ENCODE measurements around the gene CD38. TPM values are rescaled to one million over a fixed set of nuclear protein-coding genes. Genes with fewer than 3 reads are reported as not detected.

CD38 gene
- total RNA-seq, 6 donors from 2014 or later, result 8.5 to 72.3 (median 28.3) TPM

DNA sequence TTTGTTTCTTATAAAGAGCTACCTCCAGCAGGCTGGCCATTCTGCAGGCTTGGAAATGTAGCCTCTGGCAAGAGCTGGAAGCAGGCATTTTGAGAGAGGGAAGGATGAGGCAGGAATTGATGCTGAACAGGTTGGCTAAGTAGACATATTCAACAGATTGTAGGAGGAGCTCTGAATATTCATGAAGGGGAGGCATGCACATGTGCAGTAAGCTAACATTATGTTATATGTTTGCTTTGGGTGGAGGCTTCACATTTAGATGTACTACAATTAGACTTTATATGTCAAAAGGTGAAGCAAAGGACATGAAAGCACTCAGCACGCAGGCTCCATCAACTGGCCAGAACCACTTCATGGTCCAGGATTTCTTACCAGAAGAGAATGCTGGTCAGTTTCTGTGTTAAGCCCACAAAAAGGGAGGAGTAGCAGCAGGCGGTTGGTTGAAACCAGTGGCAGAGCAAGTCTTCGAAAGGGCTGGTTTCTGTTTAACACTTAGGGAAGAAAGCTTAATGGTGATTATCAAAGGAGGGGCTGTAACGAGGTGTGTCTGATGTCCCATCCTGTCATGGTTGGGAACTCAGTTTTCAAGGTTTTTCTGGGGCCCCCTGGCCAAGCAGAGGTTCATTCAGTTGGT is 105.6 kb downstream of the CD38 start:
- Histone ChIP-seq H3K27ac (no peak overlapping the region), H3K4me3 (no peak overlapping the region), H3K4me1 (no peaks in the 10 kb centered on the region), H3K36me3 (no peaks in the 10 kb centered on the region), H3K9me3 (no peaks in the 10 kb centered on the region), H3K27me3 (no peaks in the 10 kb centered on the region)
- no peak for TF ChIP-seq POLR2A (IDR thresholded peaks at IDR 0.05)
- TF ChIP-seq, protein P1, sequence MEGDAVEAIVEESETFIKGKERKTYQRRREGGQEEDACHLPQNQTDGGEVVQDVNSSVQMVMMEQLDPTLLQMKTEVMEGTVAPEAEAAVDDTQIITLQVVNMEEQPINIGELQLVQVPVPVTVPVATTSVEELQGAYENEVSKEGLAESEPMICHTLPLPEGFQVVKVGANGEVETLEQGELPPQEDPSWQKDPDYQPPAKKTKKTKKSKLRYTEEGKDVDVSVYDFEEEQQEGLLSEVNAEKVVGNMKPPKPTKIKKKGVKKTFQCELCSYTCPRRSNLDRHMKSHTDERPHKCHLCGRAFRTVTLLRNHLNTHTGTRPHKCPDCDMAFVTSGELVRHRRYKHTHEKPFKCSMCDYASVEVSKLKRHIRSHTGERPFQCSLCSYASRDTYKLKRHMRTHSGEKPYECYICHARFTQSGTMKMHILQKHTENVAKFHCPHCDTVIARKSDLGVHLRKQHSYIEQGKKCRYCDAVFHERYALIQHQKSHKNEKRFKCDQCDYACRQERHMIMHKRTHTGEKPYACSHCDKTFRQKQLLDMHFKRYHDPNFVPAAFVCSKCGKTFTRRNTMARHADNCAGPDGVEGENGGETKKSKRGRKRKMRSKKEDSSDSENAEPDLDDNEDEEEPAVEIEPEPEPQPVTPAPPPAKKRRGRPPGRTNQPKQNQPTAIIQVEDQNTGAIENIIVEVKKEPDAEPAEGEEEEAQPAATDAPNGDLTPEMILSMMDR (IDR thresholded peaks at IDR 0.05), result no peak
- no peak for TF ChIP-seq POLR2AphosphoS5 (IDR thresholded peaks at IDR 0.05)
- no peak for TF ChIP-seq EP300 (IDR thresholded peaks at IDR 0.05)
- DNase-seq (no peak), ATAC-seq (ENCODE audit: low FRiP score in 2 of 2) (no peak)
- 77 to 86% methylated on average over 4 of the region's 4 CpGs for WGBS, 2 donors

DNA sequence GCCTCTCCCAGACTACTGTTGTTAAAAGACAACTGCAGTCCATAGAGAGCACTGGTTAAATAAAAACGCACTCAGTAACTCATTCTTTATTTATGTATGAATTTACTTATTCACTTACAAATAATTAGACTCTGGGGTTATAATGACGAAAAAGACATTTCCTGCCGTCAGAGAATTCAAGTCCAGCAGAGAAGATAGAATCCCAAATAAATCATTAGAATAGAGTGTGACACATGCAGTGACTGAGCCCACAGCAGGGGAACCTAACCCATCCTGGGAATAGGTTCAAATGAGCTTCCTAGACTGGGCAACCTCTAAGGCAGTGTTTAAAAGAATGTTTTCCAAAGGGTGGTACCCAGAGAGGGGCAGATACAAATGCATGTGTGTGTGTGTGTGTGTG is 106.5 kb downstream of the CD38 start:
- DNase-seq (no peak), ATAC-seq (ENCODE audit: low FRiP score in 2 of 2) (no peak)
- H3K4me1 ChIP-seq, result no peaks in the 10 kb centered on the region
- TF ChIP-seq, protein P1 (IDR thresholded peaks at IDR 0.05), result no peak
- TF ChIP-seq EP300 (IDR thresholded peaks at IDR 0.05) (no peak), POLR2A (IDR thresholded peaks at IDR 0.05) (no peak), POLR2AphosphoS5 (IDR thresholded peaks at IDR 0.05) (no peak)
- WGBS, 2 donors, result 64 to 69% methylated on average over 3 of the region's 3 CpGs
- H3K4me3 ChIP-seq, result no peak overlapping the region
- H3K27ac ChIP-seq, result no peak overlapping the region
- H3K36me3 ChIP-seq, result no peaks in the 10 kb centered on the region
- no peaks in the 10 kb centered on the region for H3K27me3 ChIP-seq
- no peaks in the 10 kb centered on the region for H3K9me3 ChIP-seq

DNA sequence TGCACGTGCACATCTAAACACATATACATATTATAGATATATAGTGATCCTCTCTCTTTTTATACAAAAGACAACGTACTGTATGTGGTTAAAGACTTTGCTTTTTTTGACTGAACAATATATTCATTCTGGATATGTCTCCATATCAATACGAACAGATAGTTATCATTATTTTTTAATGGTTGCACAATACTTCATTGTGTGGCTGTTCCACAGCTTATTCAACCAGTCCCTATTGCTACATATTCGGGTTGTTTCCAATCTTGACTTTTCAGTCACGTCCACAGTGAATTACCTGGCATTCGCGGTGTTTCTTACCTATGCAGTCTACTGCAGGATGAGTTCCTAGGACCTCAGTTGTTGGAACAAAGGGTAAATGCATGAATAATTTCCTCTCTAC is 107.3 kb downstream of the CD38 start:
- WGBS, 2 donors, result 86 to 87% methylated on average over 7 of the region's 7 CpGs
- H3K27ac ChIP-seq, result no peak overlapping the region

DNA sequence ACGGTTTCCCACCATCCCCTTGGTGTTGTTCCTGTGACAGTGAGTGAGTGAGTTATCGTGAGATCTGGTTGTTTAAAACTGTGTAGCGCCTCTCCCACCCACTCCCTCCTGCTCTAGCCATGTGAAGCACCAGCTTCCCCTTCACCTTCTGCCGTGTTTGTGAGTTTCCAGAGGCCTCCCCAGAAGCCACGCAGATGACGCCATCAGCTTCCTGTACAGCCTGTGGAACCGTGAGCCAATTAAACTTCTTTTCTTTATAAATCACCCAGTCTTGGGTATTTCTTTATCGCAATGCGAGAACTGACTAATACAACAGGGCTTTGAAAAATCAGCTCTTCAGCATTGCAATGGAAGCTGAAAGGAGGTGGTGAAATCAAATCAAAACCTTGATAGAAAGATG is 110.4 kb downstream of the CD38 start:
- TF ChIP-seq, protein P1 (IDR thresholded peaks at IDR 0.05), result no peak
- TF ChIP-seq EP300 (IDR thresholded peaks at IDR 0.05), result no peak
- no peak for TF ChIP-seq POLR2AphosphoS5 (IDR thresholded peaks at IDR 0.05)
- TF ChIP-seq POLR2A (IDR thresholded peaks at IDR 0.05), result no peak
- no peak for DNase-seq
- Histone ChIP-seq H3K4me1 (no peaks in the 10 kb centered on the region), H3K36me3 (no peaks in the 10 kb centered on the region), H3K27me3 (no peaks in the 10 kb centered on the region), H3K27ac (no peak overlapping the region), H3K4me3 (no peak overlapping the region), H3K9me3 (no peaks in the 10 kb centered on the region)
- 69 to 79% methylated on average over 9 of the region's 9 CpGs for WGBS, 2 donors
- ATAC-seq (ENCODE audit: low FRiP score in 2 of 2), result no peak

More for the DNA sequence above, 107.3 kb downstream of the CD38 start:
- no peaks in the 10 kb centered on the region for H3K9me3 ChIP-seq
- no peaks in the 10 kb centered on the region for H3K27me3 ChIP-seq
- DNase-seq (no peak), ATAC-seq (ENCODE audit: low FRiP score in 2 of 2) (no peak)
- no peak for TF ChIP-seq POLR2A (IDR thresholded peaks at IDR 0.05)
- TF ChIP-seq, protein P1 (IDR thresholded peaks at IDR 0.05), result no peak
- TF ChIP-seq POLR2AphosphoS5 (IDR thresholded peaks at IDR 0.05), result no peak
- no peak for TF ChIP-seq EP300 (IDR thresholded peaks at IDR 0.05)
- H3K36me3 ChIP-seq, result no peaks in the 10 kb centered on the region
- H3K4me1 ChIP-seq, result no peaks in the 10 kb centered on the region
- H3K4me3 ChIP-seq, result no peak overlapping the region

DNA sequence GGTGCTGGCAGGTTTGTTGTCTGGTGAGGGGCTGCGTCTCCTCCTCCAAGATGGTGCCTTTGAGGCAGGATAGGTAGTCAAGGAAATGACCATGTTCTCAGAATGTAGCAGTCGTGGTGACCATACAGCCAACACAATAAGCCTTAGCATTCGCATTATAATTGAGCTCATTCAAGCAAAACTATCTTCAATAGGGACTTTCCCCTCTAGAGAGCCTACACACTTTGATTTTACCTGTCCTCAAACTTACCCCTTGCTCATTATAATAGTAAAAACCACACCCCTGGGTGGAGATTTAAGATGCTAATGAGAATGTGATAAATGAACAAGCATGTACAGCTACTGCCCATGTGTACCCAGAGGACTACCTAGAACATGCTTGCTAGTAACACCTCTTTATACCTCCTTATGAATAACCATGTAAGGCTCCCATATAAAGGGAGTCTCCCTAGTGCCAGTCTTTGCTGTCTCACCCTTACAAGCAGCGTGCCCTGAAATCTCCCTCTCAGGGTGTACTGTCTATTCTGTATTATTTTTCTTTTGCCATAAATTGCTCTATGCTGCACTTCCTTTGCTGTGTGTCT is 112.2 kb downstream of the CD38 start:
- no peaks in the 10 kb centered on the region for H3K27me3 ChIP-seq
- 93 to 96% methylated on average over 4 of the region's 4 CpGs for WGBS, 2 donors
- no peaks in the 10 kb centered on the region for H3K9me3 ChIP-seq
- TF ChIP-seq EP300 (IDR thresholded peaks at IDR 0.05) (no peak), POLR2AphosphoS5 (IDR thresholded peaks at IDR 0.05) (no peak), POLR2A (IDR thresholded peaks at IDR 0.05) (no peak)
- TF ChIP-seq, protein P1 (IDR thresholded peaks at IDR 0.05), result no peak
- H3K36me3 ChIP-seq, result no peaks in the 10 kb centered on the region
- no peak overlapping the region for H3K27ac ChIP-seq
- DNase-seq (no peak), ATAC-seq (ENCODE audit: low FRiP score in 2 of 2) (no peak)
- no peaks in the 10 kb centered on the region for H3K4me1 ChIP-seq
- H3K4me3 ChIP-seq, result no peak overlapping the region
